Heart right ventricle (tissue), 16 donors: ENCODE results near the gene MIER2. TPM values are rescaled to one million over a fixed set of nuclear protein-coding genes. Genes with fewer than 3 reads are reported as not detected.
A peak's percentile ranks its signal among the peaks of the same experiment; 100 is the strongest.

Experiments used
- ATAC-seq, 8 donors: fragments of 200-7000 bp; cut with Tn5 transposase; one replicate each; pipeline ENCODE4 v1.9.1; 2020; ENCODE audit warnings: mild to moderate bottlenecking in 8 of 8, moderate library complexity in 8 of 8, moderate number of reproducible peaks in 1 of 8
- DNase-seq, 2 donors: peaks; one replicate each; pipeline ENCODE4 v3.0.0-alpha.2; 2020
- H3K27ac ChIP-seq, 10 donors: fragments of 200-600 bp; sonication (generic) in 2 of 10; one replicate each; pipeline versions ENCODE4 v1.5.0 to v1.8.0; 2020 to 2022; ENCODE audit warnings: mild to moderate bottlenecking in 3 of 10
- H3K27me3 ChIP-seq, 7 donors: fragments of 200-600 bp; one replicate each; pipeline ENCODE4 v1.8.0; 2021 to 2022; ENCODE audit warnings: mild to moderate bottlenecking in 2 of 7
- H3K36me3 ChIP-seq, 9 donors: fragments of 200-600 bp; sonication (generic) in 1 of 9; one replicate each; pipeline versions ENCODE4 v1.5.0 to v1.8.0; 2020 to 2022; ENCODE audit warnings: mild to moderate bottlenecking in 2 of 9
- H3K4me1 ChIP-seq, 9 donors: fragments of 200-600 bp; sonication (generic) in 1 of 9; one replicate each; pipeline versions ENCODE4 v1.5.0 to v1.8.0; 2020 to 2022; ENCODE audit warnings: mild to moderate bottlenecking in 4 of 9
- H3K4me3 ChIP-seq, 10 donors: fragments of 200-600 bp; sonication (generic) in 2 of 10; one replicate each; pipeline versions ENCODE4 v1.5.0 to v1.8.0; 2020 to 2022; ENCODE audit warnings: mild to moderate bottlenecking in 7 of 10, moderate library complexity in 2 of 10
- H3K9me3 ChIP-seq, 11 donors: fragments of 200-600 bp in 10 of 11; sonication (generic) in 2 of 11; one replicate each; pipeline versions ENCODE4 v1.5.0 to v1.8.0; 2013 to 2022; ENCODE audit warnings: mild to moderate bottlenecking in 2 of 11, control low read depth in 1 of 11, moderate library complexity in 1 of 11
- CTCF ChIP-seq, 9 donors: fragments of 200-600 bp; sonication (generic) in 2 of 9; IDR thresholded peaks; one replicate each; pipeline versions ENCODE4 v1.5.0 to v1.8.0; 2021 to 2022; ENCODE audit warnings: antibody characterized with exemption in 9 of 9, mild to moderate bottlenecking in 5 of 9, moderate library complexity in 1 of 9
- WGBS, 2 donors: extraction: QIAGEN DNeasy Blood & Tissue Kit; methylation state at CpG; one replicate each; pipeline ENCODE4 v1.1.7; 2013; ENCODE audit warnings: inconsistent platforms in 1 of 2; 5-methylcytosine and 5-hydroxymethylcytosine counted together
- intact Hi-C, 10 donors: fragments of 100-400 bp; cut with DNase I; formaldehyde crosslinking; loops; one replicate each; pipeline versions ENCODE4 v1.11.1 to v1.14.2; 2022
- polyA plus RNA-seq, 2 donors: library from polyadenylated mRNA; stranded (reverse); fragments of 200-250 nt; gene quantifications; one replicate each; pipeline ENCODE4 v1.2.3, GENCODE V29; 2013
- total RNA-seq, 10 donors: library from RNA; stranded (reverse); fragmentation: NEBNext Ultra II Directional in 3 of 10; extraction: Animal tissue kit (Norgen Biotek cat#: 25700) in 3 of 10; gene quantifications; one replicate each; pipeline versions ENCODE4 v1.2.1 to v1.2.4, GENCODE V29; 2021 to 2023
- donor health status: Arrhythmogenic right ventricular cardiomyopathy.
- donor health status: ischemic (EF 13 %, LVEDD 7.1; RV severe dilation, severe dysfunction).
- donor health status: healthy with polysubstance abuse.
- donor health status: DM: no; HTN: yes; CAD: no.
- donor health status: DM: no; HTN: no; CAD: no.
- donor health status: ischemic (EF 25% LVEDD 6.9; RV normal size, moderate dysfunction).
- donor health status: ischemic (EF 25% LVEDD 5.7; RV mildly dilated, moderate dysfunction).
- donor health status: healthy.
- donor health status: DM: yes; HTN: yes; CAD: no.
- donor health status: Ischemic cardiomyopathy.
- donor health status: ischemic (EF 35%, LVEDD 5.7; RV mildly dilated, moderate dysfunction).
- donor health status: nonischemic (EF 11% LVEDD 7.7; RV severe dilation, severe dysfunction).
- donor health status: DM: yes; HTN: yes; CAD: no.
- donor health status: PGD.
- donor health status: ischemic (EF 29% LVEDD 5.4; RV normal size, mild dysfunction).
- donor health status: nonischemic (EF 23%, LVEDD 6.1; RV moderate dilation, normal function).

MIER2 gene
- total and polyA plus RNA-seq, 12 donors, result 11.1 to 34.6 (median 17.6) TPM

GRCh38 chr19:307793-308420 lies 36.7 kb downstream of the MIER2 start:
- H3K4me3 ChIP-seq, result peak overlapping the region; percentile 9 to 51 (median 42)
- TF ChIP-seq CTCF (IDR thresholded peaks at IDR 0.05), result no peak
- ATAC-seq (peak in 6 of 8 donors; percentile 12 to 46 (median 22)), DNase-seq (no peak)
- peaks cover 12 to 69% (median 29%) of the 10 kb centered on the region in 9 donors for H3K36me3 ChIP-seq
- H3K27me3 ChIP-seq, result no peaks in the 10 kb centered on the region
- H3K27ac ChIP-seq, result peak overlapping the region in 9 of 10 donors; percentile 43 to 86 (median 73)
- intact Hi-C loops, result loop anchor here in 1 of 10 donors (5.0 kb wide), 1 partner anchor 34 kb away; the partner anchor contains the start of gene MIER2
- no peaks in the 10 kb centered on the region for H3K9me3 ChIP-seq
- WGBS, 2 donors, result 80 to 86% methylated on average over 21 of the region's 21 CpGs
- H3K4me1 ChIP-seq, result peaks cover 0 to 28% (median 0%) of the 10 kb centered on the region in 9 donors

GRCh38 chr19:307111-307531 lies 37.5 kb downstream of the MIER2 start:
- TF ChIP-seq CTCF (IDR thresholded peaks at IDR 0.05), result no peak
- DNase-seq (no peak), ATAC-seq (no peak)
- Histone ChIP-seq H3K27me3 (no peaks in the 10 kb centered on the region), H3K4me3 (peak overlapping the region in 4 of 10 donors; percentile 40 to 51 (median 45)), H3K4me1 (peaks cover 0 to 28% (median 0%) of the 10 kb centered on the region in 9 donors), H3K9me3 (no peaks in the 10 kb centered on the region), H3K36me3 (peaks cover 12 to 68% (median 29%) of the 10 kb centered on the region in 9 donors), H3K27ac (peak overlapping the region in 8 of 10 donors; percentile 5 to 84 (median 60))
- 96% methylated on average over 26 of the region's 26 CpGs for WGBS, 2 donors
- intact Hi-C loops, result loop anchor here in 1 of 10 donors (5.0 kb wide), 1 partner anchor 35 kb away; the partner anchor contains the start of gene MIER2

GRCh38 chr19:306151-306900 lies 38.3 kb downstream of the MIER2 start:
- no peak for DNase-seq
- TF ChIP-seq CTCF (IDR thresholded peaks at IDR 0.05), result no peak
- Histone ChIP-seq H3K27ac (peak overlapping the region in 6 of 10 donors; percentile 5 to 84 (median 60)), H3K27me3 (no peaks in the 10 kb centered on the region), H3K4me3 (peak overlapping the region in 1 of 10 donors; percentile 43), H3K4me1 (peaks cover 0 to 27% (median 0%) of the 10 kb centered on the region in 9 donors), H3K36me3 (peaks cover 8 to 60% (median 29%) of the 10 kb centered on the region in 9 donors), H3K9me3 (no peaks in the 10 kb centered on the region)
- peak in 2 of 8 donors; percentile 2 to 37 for ATAC-seq
- 93 to 94% methylated on average over 42 to 50 of the region's 50 CpGs for WGBS, 2 donors
- intact Hi-C loops, result loop anchor here in 1 of 10 donors (5.0 kb wide), 1 partner anchor 36 kb away; the partner anchor contains the start of gene MIER2
